ENCODE data around the gene PKP4. TPM values are rescaled to one million over a fixed set of nuclear protein-coding genes. Genes with fewer than 3 reads are reported as not detected.
A peak's percentile ranks its signal among the peaks of the same experiment; 100 is the strongest.

The PKP4 gene
- total RNA-seq, 1 donor from 2014 or later, result 64.9 TPM

DNA sequence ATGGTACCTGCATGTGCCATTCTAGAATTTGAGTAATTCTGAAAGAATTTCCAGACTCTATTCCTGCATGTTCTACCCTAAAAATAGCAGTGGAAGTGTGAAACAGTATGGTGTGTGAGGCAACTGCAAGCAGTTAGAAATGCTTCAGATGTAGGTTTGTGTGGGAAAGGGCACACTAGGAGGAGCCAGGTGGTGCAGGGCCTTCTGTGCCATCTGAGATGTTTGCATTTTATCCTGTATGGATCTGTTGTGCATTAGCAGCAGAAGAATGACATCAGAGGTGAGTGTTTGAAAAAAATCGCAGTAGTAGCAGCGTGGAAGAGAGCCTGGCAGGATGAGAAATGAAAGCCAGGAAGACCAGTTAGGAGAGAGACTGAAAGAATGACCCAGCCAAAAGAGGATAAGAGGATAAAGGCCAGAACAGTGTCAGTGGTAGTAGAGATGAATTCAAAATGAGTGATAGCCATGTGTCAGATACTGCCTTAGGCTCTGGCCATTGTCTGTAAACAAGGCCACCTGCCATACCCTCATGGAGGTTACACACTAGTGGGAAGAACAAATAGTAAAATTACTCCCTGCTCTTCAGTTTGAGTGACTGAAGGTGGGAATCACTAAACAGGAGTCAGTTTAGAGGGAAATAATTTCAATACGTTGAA is 142.2 kb downstream of the PKP4 start:
- H3K27ac Mint-ChIP-seq (ENCODE audit: unreplicated experiment), result peak overlapping the region; percentile 21
- no peaks in the 10 kb centered on the region for H3K9me3 Mint-ChIP-seq (ENCODE audit: unreplicated experiment)
- H3K27me3 Mint-ChIP-seq (ENCODE audit: unreplicated experiment), result no peaks in the 10 kb centered on the region
- TF ChIP-seq, protein P1, sequence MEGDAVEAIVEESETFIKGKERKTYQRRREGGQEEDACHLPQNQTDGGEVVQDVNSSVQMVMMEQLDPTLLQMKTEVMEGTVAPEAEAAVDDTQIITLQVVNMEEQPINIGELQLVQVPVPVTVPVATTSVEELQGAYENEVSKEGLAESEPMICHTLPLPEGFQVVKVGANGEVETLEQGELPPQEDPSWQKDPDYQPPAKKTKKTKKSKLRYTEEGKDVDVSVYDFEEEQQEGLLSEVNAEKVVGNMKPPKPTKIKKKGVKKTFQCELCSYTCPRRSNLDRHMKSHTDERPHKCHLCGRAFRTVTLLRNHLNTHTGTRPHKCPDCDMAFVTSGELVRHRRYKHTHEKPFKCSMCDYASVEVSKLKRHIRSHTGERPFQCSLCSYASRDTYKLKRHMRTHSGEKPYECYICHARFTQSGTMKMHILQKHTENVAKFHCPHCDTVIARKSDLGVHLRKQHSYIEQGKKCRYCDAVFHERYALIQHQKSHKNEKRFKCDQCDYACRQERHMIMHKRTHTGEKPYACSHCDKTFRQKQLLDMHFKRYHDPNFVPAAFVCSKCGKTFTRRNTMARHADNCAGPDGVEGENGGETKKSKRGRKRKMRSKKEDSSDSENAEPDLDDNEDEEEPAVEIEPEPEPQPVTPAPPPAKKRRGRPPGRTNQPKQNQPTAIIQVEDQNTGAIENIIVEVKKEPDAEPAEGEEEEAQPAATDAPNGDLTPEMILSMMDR (IDR thresholded peaks at IDR 0.05; ENCODE audit: unreplicated experiment), result no peak
- H3K36me3 Mint-ChIP-seq (ENCODE audit: low read depth, unreplicated experiment), result no peaks in the 10 kb centered on the region
- no peak overlapping the region for H3K4me3 Mint-ChIP-seq (ENCODE audit: unreplicated experiment)
- no peak for DNase-seq (ENCODE audit: low spot score)
- H3K4me1 Mint-ChIP-seq (ENCODE audit: unreplicated experiment), result peaks cover 11% of the 10 kb centered on the region

DNA sequence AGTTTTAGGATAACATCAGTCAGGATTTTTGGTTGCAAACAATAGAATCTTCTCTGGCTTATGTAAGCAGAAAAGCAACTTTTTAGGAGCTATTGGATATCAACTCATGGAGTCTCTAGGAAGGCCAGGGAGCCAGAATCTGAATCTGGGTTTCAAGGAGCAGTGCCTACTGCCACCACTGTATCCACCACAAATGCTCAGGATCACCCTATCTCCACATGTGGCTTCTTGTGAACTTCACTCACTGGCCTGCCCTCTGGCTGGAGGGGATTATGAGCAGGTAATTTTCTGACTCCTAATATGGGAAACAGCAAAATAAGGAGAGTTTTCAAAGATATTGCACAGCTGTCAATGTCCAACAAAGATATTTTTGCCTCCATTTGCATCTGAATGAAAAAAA is 142.9 kb downstream of the PKP4 start:
- Mint-ChIP-seq H3K36me3 (ENCODE audit: low read depth, unreplicated experiment) (no peaks in the 10 kb centered on the region), H3K27me3 (ENCODE audit: unreplicated experiment) (no peaks in the 10 kb centered on the region), H3K27ac (ENCODE audit: unreplicated experiment) (no peak overlapping the region), H3K4me1 (ENCODE audit: unreplicated experiment) (peaks cover 11% of the 10 kb centered on the region), H3K4me3 (ENCODE audit: unreplicated experiment) (no peak overlapping the region), H3K9me3 (ENCODE audit: unreplicated experiment) (no peaks in the 10 kb centered on the region)
- no peak for DNase-seq (ENCODE audit: low spot score)
- TF ChIP-seq, protein P1 (IDR thresholded peaks at IDR 0.05; ENCODE audit: unreplicated experiment), result no peak

DNA sequence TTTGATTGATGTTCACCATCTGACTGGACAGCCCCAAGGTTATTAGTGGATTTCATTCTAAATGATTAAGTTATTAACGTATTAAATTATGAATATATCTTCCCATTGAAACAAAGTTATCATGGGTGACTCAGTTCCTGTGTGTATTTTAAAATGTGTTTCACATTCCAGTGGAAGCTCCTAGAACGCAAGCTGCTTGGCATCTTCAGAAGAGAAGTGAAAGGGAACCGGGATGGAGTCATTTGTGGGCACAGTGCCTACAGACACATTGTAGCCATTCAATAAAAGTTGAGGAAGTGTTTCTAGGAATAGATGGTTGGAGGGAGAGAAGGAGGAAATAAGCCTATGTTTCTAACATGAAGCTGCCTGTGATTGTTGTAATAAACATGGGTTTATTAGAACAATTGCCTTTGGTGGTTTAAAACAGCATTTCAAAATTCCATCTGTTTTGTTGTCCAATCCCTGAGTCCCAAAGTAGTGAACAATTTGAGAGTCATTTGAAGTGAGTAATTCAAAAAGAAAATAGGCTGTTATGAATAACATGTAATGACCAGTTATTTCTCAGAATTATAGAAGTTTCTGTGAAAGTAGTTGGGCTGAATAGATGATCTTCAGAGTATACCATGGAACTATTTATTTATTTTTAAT is 143.5 kb downstream of the PKP4 start:
- Mint-ChIP-seq H3K4me1 (ENCODE audit: unreplicated experiment) (peaks cover 11% of the 10 kb centered on the region), H3K9me3 (ENCODE audit: unreplicated experiment) (no peaks in the 10 kb centered on the region), H3K27me3 (ENCODE audit: unreplicated experiment) (no peaks in the 10 kb centered on the region), H3K36me3 (ENCODE audit: low read depth, unreplicated experiment) (no peaks in the 10 kb centered on the region), H3K4me3 (ENCODE audit: unreplicated experiment) (no peak overlapping the region), H3K27ac (ENCODE audit: unreplicated experiment) (no peak overlapping the region)
- TF ChIP-seq, protein P1 (IDR thresholded peaks at IDR 0.05; ENCODE audit: unreplicated experiment), result no peak
- no peak for DNase-seq (ENCODE audit: low spot score)

DNA sequence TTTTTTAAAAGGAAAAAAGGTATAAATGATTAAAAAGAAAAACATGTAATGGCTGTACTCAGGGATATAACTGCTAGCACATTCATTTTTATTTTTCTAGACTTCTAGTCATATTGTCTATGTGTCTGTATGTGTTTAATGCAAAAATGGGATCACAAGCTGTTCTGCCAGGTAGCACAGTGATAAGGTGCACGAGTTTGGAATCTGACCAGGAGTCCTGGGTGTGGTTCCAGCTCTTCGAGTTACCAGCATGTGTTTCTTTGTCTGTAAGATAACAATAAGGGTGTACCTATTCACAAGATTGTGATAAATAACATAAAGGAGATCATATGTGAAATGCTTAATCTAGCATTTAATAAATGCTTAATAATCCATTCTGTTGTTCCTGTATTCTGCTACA is 145.3 kb downstream of the PKP4 start:
- Mint-ChIP-seq H3K27ac (ENCODE audit: unreplicated experiment) (no peak overlapping the region), H3K36me3 (ENCODE audit: low read depth, unreplicated experiment) (no peaks in the 10 kb centered on the region), H3K27me3 (ENCODE audit: unreplicated experiment) (no peaks in the 10 kb centered on the region), H3K4me1 (ENCODE audit: unreplicated experiment) (peaks cover 11% of the 10 kb centered on the region), H3K4me3 (ENCODE audit: unreplicated experiment) (no peak overlapping the region), H3K9me3 (ENCODE audit: unreplicated experiment) (no peaks in the 10 kb centered on the region)
- TF ChIP-seq, protein P1 (IDR thresholded peaks at IDR 0.05; ENCODE audit: unreplicated experiment), result no peak
- DNase-seq (ENCODE audit: low spot score), result no peak

DNA sequence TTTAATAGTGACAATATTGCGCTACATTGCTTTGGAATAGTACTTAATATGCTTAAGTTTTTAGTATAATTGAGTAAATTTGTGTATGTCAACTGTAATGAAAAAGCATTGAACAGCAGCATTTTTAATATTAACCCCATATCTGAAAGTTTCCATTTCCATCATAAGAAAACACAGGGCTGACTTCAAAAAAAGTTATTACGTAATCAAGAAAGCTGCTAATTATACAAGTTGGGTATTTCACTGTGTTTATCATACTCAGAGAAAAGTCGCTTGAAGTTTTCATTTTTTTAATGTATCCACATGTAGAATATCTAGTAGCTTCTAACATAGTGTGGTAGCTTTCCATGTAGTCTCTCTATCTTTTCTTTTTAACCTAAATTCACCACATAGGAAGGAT is 146.5 kb downstream of the PKP4 start:
- Mint-ChIP-seq H3K4me3 (ENCODE audit: unreplicated experiment) (no peak overlapping the region), H3K9me3 (ENCODE audit: unreplicated experiment) (no peaks in the 10 kb centered on the region), H3K4me1 (ENCODE audit: unreplicated experiment) (peaks cover 11% of the 10 kb centered on the region), H3K27ac (ENCODE audit: unreplicated experiment) (no peak overlapping the region), H3K36me3 (ENCODE audit: low read depth, unreplicated experiment) (no peaks in the 10 kb centered on the region), H3K27me3 (ENCODE audit: unreplicated experiment) (no peaks in the 10 kb centered on the region)
- no peak for DNase-seq (ENCODE audit: low spot score)
- TF ChIP-seq, protein P1 (IDR thresholded peaks at IDR 0.05; ENCODE audit: unreplicated experiment), result no peak

Measured in endothelial cell (in vitro differentiated cells).